ENCODE results near the gene PSIP1. TPM values are rescaled to one million over a fixed set of nuclear protein-coding genes. Genes with fewer than 3 reads are reported as not detected.

PSIP1 gene
- total and polyA plus RNA-seq, 8 donors: 32.7 to 211 (median 168) TPM

- no peaks in the 10 kb centered on the region for H3K27me3 ChIP-seq
- TF ChIP-seq, protein P1, sequence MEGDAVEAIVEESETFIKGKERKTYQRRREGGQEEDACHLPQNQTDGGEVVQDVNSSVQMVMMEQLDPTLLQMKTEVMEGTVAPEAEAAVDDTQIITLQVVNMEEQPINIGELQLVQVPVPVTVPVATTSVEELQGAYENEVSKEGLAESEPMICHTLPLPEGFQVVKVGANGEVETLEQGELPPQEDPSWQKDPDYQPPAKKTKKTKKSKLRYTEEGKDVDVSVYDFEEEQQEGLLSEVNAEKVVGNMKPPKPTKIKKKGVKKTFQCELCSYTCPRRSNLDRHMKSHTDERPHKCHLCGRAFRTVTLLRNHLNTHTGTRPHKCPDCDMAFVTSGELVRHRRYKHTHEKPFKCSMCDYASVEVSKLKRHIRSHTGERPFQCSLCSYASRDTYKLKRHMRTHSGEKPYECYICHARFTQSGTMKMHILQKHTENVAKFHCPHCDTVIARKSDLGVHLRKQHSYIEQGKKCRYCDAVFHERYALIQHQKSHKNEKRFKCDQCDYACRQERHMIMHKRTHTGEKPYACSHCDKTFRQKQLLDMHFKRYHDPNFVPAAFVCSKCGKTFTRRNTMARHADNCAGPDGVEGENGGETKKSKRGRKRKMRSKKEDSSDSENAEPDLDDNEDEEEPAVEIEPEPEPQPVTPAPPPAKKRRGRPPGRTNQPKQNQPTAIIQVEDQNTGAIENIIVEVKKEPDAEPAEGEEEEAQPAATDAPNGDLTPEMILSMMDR (IDR thresholded peaks at IDR 0.05): no peak
- no peaks in the 10 kb centered on the region for H3K4me1 ChIP-seq
- intact Hi-C loops (cut with DNase I): no loop called here
- no peak for DNase-seq
- no peak overlapping the region for H3K4me3 ChIP-seq
- peaks cover 0 to 22% of the 10 kb centered on the region in 2 donors for H3K36me3 ChIP-seq
- no peaks in the 10 kb centered on the region for H3K9me3 ChIP-seq
- no peak for ATAC-seq
- no peak overlapping the region for H3K27ac ChIP-seq
Measured at GRCh38 chr9:15491950-15492349, 18.8 kb downstream of the PSIP1 start.

DNA sequence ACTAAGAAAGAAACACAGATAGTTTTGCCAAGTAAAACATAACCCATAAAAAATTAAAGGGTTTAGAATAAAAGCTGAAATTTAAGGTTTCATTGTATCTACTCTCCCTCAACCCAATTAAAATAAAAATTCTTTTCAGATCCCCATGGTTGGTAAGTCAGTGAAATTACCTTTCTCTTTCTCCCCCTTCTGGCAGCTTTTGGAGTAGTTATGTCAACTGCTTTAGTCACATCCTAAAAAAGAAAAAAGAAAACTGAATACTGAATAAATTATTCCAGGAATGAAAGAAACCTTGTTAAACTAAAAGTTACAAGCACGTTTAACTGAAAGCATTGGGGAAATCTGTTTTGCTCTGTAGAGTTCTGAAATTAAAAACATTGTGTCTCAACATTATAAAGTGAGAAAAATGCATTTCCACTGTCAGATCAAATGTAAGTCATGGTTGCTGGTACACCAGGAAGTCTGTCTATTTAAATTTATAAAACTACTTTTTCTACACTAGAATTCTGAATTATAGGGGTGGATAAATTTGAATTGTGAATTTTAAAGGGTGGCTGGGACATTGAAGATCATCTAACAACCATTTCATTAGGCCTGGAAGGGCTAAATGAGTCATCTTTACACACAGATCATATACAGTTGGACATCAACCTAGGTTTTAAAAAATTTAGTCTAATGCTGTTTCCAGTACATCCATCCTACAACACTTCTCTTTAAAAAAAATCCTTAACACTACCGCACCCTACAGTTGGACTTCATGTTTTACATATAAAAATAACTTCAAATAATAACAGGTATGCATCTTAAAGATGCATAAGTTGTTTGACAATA is 24.7 kb downstream of the PSIP1 start:
- H3K27ac ChIP-seq: no peak overlapping the region
- no peaks in the 10 kb centered on the region for H3K9me3 ChIP-seq
- H3K4me1 ChIP-seq: no peaks in the 10 kb centered on the region
- no peaks in the 10 kb centered on the region for H3K27me3 ChIP-seq
- DNase-seq (peak in 1 of 4 donors; percentile 29), ATAC-seq (peak; percentile 26)
- intact Hi-C loops (cut with DNase I): no loop called here
- H3K4me3 ChIP-seq: no peak overlapping the region
- peaks cover 0 to 36% of the 10 kb centered on the region in 2 donors for H3K36me3 ChIP-seq
- TF ChIP-seq, protein P1 (IDR thresholded peaks at IDR 0.05): peak in 1 of 2 donors; percentile 32

DNA sequence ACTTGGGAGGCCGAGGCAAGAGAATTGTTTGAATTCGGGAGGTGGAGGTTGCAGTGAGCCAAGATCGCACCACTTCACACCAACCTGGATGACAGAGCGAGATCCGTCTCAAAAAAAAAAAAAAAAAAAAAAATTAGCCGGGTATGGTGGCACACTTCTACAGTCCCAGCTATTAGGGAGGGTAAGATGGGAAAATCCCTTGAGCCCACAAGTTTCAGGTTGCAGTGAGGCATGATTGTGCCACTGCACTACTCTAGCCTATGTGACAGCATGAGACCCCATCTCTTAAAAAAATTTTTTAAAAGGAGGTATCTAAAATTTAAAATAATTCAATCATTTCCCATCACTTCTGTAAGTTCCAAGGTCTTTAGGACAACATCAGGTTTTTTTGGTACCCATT is 26.0 kb downstream of the PSIP1 start:
- H3K27ac ChIP-seq: no peak overlapping the region
- TF ChIP-seq, protein P1 (IDR thresholded peaks at IDR 0.05): no peak
- DNase-seq: no peak
- no peak overlapping the region for H3K4me3 ChIP-seq
- no peak for ATAC-seq
- no peaks in the 10 kb centered on the region for H3K9me3 ChIP-seq
- peaks cover 0 to 44% of the 10 kb centered on the region in 2 donors for H3K36me3 ChIP-seq
- intact Hi-C loops (cut with DNase I): no loop called here
- H3K27me3 ChIP-seq: no peaks in the 10 kb centered on the region
- H3K4me1 ChIP-seq: no peaks in the 10 kb centered on the region

- H3K27ac ChIP-seq: no peak overlapping the region
- H3K4me3 ChIP-seq: no peak overlapping the region
- DNase-seq: no peak
- no peaks in the 10 kb centered on the region for H3K4me1 ChIP-seq
- no peaks in the 10 kb centered on the region for H3K27me3 ChIP-seq
- no peak for ATAC-seq
- TF ChIP-seq, protein P1 (IDR thresholded peaks at IDR 0.05): no peak
- peaks cover 0 to 36% of the 10 kb centered on the region in 2 donors for H3K36me3 ChIP-seq
- intact Hi-C loops (cut with DNase I): no loop called here
- no peaks in the 10 kb centered on the region for H3K9me3 ChIP-seq
Measured at GRCh38 chr9:15482146-15482545, 28.6 kb downstream of the PSIP1 start.

DNA sequence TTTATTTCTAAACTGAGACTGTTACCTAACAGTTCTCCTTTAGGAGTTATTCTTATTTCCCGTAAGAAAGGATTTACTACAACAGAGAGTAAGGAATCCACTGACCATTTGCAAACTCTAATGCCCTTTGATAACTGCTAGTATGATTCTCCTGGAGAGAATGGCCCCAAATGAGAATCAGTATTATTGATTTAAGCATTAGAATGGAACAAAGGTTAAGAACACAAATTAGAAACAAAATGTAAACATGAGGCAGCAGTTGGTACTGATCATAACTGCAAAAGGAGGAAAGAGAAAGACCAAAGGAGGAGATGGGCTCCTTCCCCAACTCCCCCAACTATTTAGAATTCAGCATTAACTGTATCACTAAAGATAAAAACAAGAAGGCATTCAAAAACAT is 30.7 kb downstream of the PSIP1 start:
- intact Hi-C loops (cut with DNase I): no loop called here

More for the DNA sequence above, 30.7 kb downstream of the PSIP1 start:
- no peak for ATAC-seq
- Histone ChIP-seq H3K27me3 (no peaks in the 10 kb centered on the region), H3K9me3 (no peaks in the 10 kb centered on the region), H3K27ac (no peak overlapping the region), H3K4me1 (no peaks in the 10 kb centered on the region), H3K36me3 (peaks cover 0 to 48% of the 10 kb centered on the region in 2 donors), H3K4me3 (no peak overlapping the region)
- TF ChIP-seq, protein P1 (IDR thresholded peaks at IDR 0.05): no peak
- no peak for DNase-seq
